B cell (primary cell): ENCODE measurements around the gene ATP9A.

Experiments used
- CTCF ChIP-seq: fragments of 200-600 bp; IDR thresholded peaks from one replicate; pipeline ENCODE4 v1.8.0; 2022; ENCODE audit warnings: antibody characterized with exemption, mild to moderate bottlenecking
- EZH2 ChIP-seq: IDR thresholded peaks from 2 replicates; pipeline ENCODE4 v1.6.1; 2012; ENCODE audit warnings: borderline replicate concordance, low read depth, mild to moderate bottlenecking, moderate library complexity, low read length; ENCODE audit not compliant: insufficient read depth, poor library complexity, severe bottlenecking

- TF ChIP-seq CTCF (no peak), EZH2 (no peak)
Measured at GRCh38 chr20:51733070-51733469, 35.1 kb downstream of the ATP9A start.
